Testis (tissue), 3 donors: ENCODE data around the gene TFAP2B. TPM values are rescaled to one million over a fixed set of nuclear protein-coding genes. Genes with fewer than 3 reads are reported as not detected.

Experiments used
- DNase-seq: peaks from one replicate; pipeline ENCODE4 v3.0.0-alpha.2; 2019
- H3K27ac ChIP-seq, 2 donors: fragments of 200-600 bp; sonication (generic); one replicate each; pipeline ENCODE4 v1.5.1; 2019
- H3K27me3 ChIP-seq: fragments of 200-600 bp; sonication (generic); one replicate; pipeline ENCODE4 v1.5.1; 2019
- H3K36me3 ChIP-seq: fragments of 200-600 bp; sonication (generic); one replicate; pipeline ENCODE4 v1.5.1; 2017; ENCODE audit warnings: low read depth; ENCODE audit errors: missing control alignments
- H3K4me1 ChIP-seq: fragments of 200-600 bp; sonication (generic); one replicate; pipeline ENCODE4 v1.5.1; 2019
- H3K4me3 ChIP-seq, 2 donors: fragments of 200-600 bp; sonication (generic); one replicate each; pipeline ENCODE4 v1.5.1; 2017 to 2019
- H3K9me3 ChIP-seq: fragments of 200-600 bp; sonication (generic); one replicate; pipeline ENCODE4 v1.5.1; 2017
- CTCF ChIP-seq, 3 experiments: fragments of 450-650 bp in 2 of 3; fragments of 200-600 bp in 1 of 3; sonication (generic) in 1 of 3; IDR thresholded peaks; one replicate each; pipeline ENCODE4 v1.5.1; 2016 to 2019; ENCODE audit warnings: antibody characterized with exemption in 3 of 3, mild to moderate bottlenecking in 2 of 3, moderate library complexity in 1 of 3
- POLR2A ChIP-seq: fragments of 450-650 bp; IDR thresholded peaks from one replicate; pipeline ENCODE4 v1.6.1; 2017; ENCODE audit warnings: antibody characterized with exemption, mild to moderate bottlenecking, moderate library complexity
- WGBS, 2 donors: methylation state at CpG; one replicate each; pipeline ENCODE4 v1.1.5; 2018; 5-methylcytosine and 5-hydroxymethylcytosine counted together
- intact Hi-C: fragments of 100-400 bp; cut with DNase I; formaldehyde crosslinking; loops from one replicate; pipeline ENCODE4 v1.15.1; 2023; ENCODE audit warnings: low total_unique reads
- polyA plus RNA-seq: library from polyadenylated mRNA; stranded (reverse); fragments of 350-450 nt; fragmentation: Illumina TruSeq; extraction: RNeasy Lipid Tissue Mini Kit (QIAGEN cat#74804); gene quantifications from one replicate; pipeline ENCODE4 v1.2.3, GENCODE V29; 2014; ENCODE audit warnings: low read depth, low replicate concordance; ENCODE audit not compliant: insufficient read depth
- total RNA-seq, 2 donors: library from RNA; depleted of rRNA; stranded (reverse); fragments of >200 nt; gene quantifications; one replicate each; pipeline ENCODE4 v1.2.3, GENCODE V29; 2016

Gene TFAP2B
- total and polyA plus RNA-seq, 3 donors from 2014 or later: 0.19 to 0.63 (median 0.24) TPM

GRCh38 chr6:50861692-50862091 lies 43.0 kb downstream of the TFAP2B start:
- H3K9me3 ChIP-seq: no peaks in the 10 kb centered on the region
- WGBS, 2 donors: 0% methylated on average over 1 of the region's 1 CpG
- DNase-seq: no peak
- intact Hi-C loops: no loop called here
- no peak for TF ChIP-seq CTCF (IDR thresholded peaks at IDR 0.05)
- no peak for TF ChIP-seq POLR2A
- no peak overlapping the region for H3K27ac ChIP-seq
- no peaks in the 10 kb centered on the region for H3K4me1 ChIP-seq
- no peak overlapping the region for H3K4me3 ChIP-seq
- no peaks in the 10 kb centered on the region for H3K27me3 ChIP-seq
- no peaks in the 10 kb centered on the region for H3K36me3 ChIP-seq

- Histone ChIP-seq H3K27ac (no peak overlapping the region), H3K9me3 (no peaks in the 10 kb centered on the region), H3K36me3 (no peaks in the 10 kb centered on the region), H3K4me3 (no peak overlapping the region), H3K27me3 (no peaks in the 10 kb centered on the region), H3K4me1 (no peaks in the 10 kb centered on the region)
- DNase-seq: no peak
- 68 to 76% methylated on average over 3 of the region's 3 CpGs for WGBS, 2 donors
- TF ChIP-seq CTCF (IDR thresholded peaks at IDR 0.05) (no peak), POLR2A (no peak)
- intact Hi-C loops: no loop called here
These were observed 43.5 kb downstream of the TFAP2B start for GRCh38 chr6:50862176-50862575.

GRCh38 chr6:50864601-50865000 lies 45.9 kb downstream of the TFAP2B start:
- no peak for TF ChIP-seq CTCF (IDR thresholded peaks at IDR 0.05)
- Histone ChIP-seq H3K4me3 (no peak overlapping the region), H3K4me1 (no peaks in the 10 kb centered on the region), H3K36me3 (no peaks in the 10 kb centered on the region), H3K9me3 (no peaks in the 10 kb centered on the region), H3K27ac (no peak overlapping the region), H3K27me3 (no peaks in the 10 kb centered on the region)
- intact Hi-C loops: no loop called here
- no peak for DNase-seq
- WGBS, 2 donors: 38 to 48% methylated on average over 1 of the region's 1 CpG

- no peaks in the 10 kb centered on the region for H3K4me1 ChIP-seq
- DNase-seq: no peak
- no peak for TF ChIP-seq CTCF (IDR thresholded peaks at IDR 0.05)
- no peak for TF ChIP-seq POLR2A
- no peaks in the 10 kb centered on the region for H3K36me3 ChIP-seq
- no peaks in the 10 kb centered on the region for H3K27me3 ChIP-seq
- H3K27ac ChIP-seq: no peak overlapping the region
- 95 to 97% methylated on average over 1 of the region's 1 CpG for WGBS, 2 donors
- no peak overlapping the region for H3K4me3 ChIP-seq
- intact Hi-C loops: no loop called here
- no peaks in the 10 kb centered on the region for H3K9me3 ChIP-seq
These were observed 49.8 kb downstream of the TFAP2B start for GRCh38 chr6:50868466-50868865.

- WGBS, 2 donors: 68 to 84% methylated on average over 1 of the region's 1 CpG
- Histone ChIP-seq H3K9me3 (no peaks in the 10 kb centered on the region), H3K4me3 (no peak overlapping the region), H3K4me1 (no peaks in the 10 kb centered on the region), H3K36me3 (no peaks in the 10 kb centered on the region), H3K27ac (no peak overlapping the region), H3K27me3 (no peaks in the 10 kb centered on the region)
- TF ChIP-seq POLR2A: no peak
- TF ChIP-seq CTCF (IDR thresholded peaks at IDR 0.05): no peak
- intact Hi-C loops: no loop called here
- DNase-seq: no peak
These were observed 54.5 kb downstream of the TFAP2B start for GRCh38 chr6:50873167-50873566.
